HG03442 (cell line): ENCODE measurements around the gene RFX5.
"Not testable (repeated sequence)": the region's sequence is repeated elsewhere in the genome, so short reads cannot be mapped to it uniquely, and the experiment has no call there.

Experiments
- ATAC-seq: cut with Tn5 transposase; IDR thresholded peaks from one replicate; pipeline ENCODE4 v1.9.1; 2021; ENCODE audit warnings: mild to moderate bottlenecking, moderate library complexity; ENCODE audit not compliant: unreplicated experiment

The RFX5 gene

DNA sequence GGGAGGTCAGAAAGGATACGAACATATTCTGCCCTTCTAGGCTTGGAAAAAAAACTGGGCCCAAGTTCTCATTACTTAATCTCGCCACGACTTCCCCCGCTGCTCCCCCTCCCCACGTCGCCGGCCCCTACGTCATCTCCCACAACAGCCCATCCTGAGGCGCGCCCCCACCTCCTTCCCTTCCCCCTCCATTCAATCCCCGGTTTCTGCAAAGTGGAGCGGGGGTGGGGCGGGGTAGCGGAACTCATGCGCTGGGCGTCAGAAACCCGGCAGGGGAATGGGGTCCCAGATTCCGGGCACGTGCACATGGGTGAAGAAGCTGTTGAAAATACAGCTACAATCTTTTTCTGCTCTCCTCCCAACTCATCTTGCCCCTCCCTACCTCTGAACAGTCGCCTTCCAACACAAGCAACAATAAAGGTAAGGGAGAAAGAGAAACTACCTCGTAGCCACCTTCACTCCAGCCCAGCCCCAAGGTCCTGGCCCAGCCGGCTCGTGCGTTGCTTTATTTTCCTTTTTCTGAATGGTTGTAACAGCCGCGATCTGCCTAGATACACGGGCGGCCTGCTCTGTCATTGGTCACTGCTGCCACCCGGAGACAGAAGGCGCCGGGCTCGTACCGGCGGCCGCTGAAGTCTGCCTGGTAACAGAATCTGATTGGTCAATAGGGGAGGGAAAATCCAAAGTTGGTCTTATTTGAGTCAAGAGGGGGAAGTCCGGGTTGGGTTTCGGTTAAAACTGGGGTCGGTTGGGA is at the start of gene RFX5:
Gene RFX5 (minus strand): TSS at position 484 of the 754 bp plus-strand sequence. CDS start 932 bp downstream, outside the sequence.
- ATAC-seq, result peak; percentile 95

DNA sequence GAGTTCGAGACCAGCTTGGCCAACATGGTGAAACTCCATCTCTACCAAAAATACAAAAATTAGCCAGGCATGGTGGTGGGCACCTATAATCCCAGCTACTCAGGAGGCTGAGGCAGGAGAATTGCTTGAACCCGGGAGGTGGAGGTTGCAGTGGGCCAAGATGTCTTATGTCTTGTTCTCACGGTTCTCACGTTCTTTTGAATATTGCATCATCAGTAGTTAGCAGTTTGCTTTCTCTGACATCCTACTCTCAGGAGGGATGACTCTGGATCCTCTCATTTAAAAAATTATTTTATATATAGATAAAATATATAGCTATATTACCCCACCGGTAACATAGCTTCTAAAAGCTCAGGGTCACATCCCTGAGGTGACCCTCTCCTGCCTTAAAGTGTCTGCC is 49.2 kb upstream of the RFX5 start:
- ATAC-seq, result not testable (repeated sequence)

DNA sequence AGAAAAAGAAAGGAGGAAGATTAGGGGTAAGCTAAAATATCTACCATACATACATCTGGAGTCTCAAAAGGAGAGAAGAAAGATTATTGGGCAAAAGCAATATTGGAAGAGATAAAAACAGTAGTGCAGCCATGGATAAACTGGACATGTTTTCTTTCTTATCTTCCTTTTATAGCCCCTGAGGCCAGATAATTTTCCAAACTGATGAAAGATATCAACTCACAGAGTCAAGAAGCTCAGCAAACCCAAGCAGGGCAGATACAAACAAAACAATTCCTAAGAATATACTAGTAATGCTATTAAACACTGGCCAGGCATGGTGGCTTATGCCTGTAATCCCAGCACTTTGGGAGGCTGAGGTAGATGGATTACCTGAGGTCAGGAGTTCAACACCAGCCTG is 46.5 kb upstream of the RFX5 start:
- no peak for ATAC-seq

DNA sequence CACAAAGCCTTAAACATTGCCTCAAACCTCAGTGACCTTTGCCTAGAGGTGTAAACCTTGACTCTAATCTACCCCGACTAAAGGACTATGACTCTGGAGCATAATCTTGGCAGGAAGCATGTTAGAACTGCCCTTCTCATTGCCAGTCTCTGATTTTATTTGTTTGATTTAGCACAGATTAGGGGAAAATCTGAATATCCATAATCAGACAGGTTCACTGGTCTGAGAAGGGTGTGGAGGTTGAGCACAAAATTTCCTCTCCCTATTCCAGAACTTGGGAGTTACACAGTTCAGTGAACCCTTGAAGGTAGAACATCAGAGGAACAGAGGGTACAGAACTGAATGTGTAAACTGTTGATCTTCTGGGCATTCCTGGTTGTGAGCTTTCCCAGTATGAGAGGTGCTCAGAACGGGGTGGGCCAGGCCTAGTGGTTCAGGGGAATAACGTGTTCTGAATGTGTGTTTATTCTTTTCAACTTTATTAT is 44.1 kb upstream of the RFX5 start:
- ATAC-seq, result no peak

DNA sequence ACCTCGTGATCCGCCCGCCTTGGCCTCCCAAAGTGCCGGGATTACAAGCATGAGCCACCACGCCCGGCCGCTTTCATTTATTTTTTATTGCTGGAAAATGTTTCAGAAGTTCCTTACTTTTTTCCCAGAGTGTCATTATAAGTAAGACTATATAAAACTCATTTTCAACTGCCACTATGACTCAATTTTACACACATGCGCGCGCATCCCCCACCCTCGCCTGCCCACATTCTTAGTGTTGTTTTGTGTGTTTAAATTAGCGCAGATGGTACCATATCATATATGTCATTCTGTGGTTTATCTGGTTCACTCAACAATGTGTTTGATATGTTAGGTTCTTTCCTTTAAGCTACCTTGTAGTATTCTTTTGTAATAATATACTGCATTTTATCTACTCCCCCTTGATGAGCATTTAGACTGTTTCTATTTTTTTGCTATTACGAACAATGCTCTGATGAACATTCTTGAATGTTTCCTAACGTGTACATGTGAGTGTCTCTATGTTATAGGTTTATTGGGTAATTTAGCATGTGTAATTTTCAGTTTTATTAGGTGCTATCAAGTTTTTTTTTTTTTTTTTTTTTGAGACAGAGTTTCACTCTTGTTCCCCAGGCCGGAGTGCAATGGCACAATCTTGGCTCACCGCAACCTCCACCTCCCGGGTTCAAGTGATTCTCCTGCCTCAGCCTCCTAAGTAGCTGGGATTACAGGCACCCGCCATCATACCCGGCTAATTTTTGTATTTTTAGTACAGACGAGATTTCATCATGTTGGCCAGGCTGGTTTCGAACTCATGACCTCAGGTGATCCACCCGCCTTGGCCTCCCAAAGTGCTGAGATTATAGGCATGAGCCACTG is 43.4 kb upstream of the RFX5 start:
- ATAC-seq, result not testable (repeated sequence)

DNA sequence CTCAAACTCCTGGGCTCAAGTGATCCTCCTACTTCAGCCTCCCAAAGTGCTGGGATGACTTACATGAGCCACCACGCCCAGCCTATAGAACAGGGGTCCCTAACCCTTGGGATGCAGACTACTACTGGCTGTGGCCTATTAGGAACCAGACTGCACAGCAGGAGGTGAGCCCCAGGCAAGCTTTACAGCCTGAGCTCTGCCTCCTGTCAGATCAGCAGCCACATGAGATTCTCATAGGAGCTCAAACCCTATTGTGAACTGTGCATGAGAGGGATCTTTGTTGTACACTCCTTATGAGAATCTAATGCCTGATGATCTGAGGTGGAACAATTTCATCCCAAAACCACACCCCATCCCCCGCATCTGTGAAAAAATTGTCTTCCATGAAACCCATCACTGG is 39.0 kb upstream of the RFX5 start:
- no peak for ATAC-seq

DNA sequence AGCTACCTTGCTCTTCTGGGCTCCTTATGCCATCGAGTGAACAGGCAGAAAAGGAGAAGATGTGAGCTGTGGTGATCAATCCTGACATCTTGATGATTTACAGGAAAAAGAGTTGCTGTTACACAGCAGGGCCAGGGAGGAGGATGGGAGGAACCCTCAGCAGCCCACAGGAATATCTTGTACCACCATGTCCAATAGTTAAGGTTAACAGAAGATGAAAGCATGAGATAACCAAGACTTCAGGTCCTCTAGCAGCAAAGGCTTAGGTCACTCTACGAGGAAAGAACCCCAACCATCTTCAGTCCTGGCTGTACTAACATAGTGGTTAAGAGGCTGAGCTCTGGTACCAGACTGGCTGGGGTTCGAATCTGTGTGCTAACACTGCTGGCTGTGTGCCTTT is 37.5 kb upstream of the RFX5 start:
- no peak for ATAC-seq

DNA sequence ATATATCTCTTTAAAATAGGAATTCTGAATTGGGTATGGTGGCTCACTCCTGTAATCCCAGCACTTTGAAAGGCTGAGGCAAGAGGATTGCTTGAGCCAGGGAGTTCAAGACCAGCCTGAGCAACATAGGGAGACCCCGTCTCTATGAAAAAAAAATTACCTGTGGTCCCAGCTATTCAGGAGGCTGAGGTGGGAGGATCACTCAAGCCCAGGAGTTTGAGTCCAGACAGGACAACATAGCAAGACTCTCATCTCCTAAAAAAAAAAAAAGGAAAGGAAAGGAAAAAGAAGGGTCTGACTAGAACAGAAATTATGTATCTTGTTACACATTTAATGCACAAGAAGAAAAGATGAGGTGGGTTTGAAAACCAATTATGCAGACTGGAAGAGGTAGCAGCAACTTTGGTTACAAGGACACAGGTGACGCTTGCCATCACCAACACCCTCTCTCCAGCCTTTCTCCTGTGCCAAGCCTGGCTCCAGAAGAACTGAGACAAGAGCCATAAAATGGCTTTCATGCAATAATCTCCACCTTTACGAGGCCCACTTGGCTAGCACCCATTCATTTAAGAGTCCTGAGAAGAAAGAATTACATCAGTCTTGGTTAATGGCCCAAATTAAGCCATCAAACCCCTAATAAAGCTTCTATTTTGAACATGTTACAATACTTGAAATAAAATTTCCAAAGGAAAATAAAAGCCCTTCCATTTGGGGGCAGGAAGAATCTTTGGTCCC is 30.3 kb upstream of the RFX5 start:
- no peak for ATAC-seq

DNA sequence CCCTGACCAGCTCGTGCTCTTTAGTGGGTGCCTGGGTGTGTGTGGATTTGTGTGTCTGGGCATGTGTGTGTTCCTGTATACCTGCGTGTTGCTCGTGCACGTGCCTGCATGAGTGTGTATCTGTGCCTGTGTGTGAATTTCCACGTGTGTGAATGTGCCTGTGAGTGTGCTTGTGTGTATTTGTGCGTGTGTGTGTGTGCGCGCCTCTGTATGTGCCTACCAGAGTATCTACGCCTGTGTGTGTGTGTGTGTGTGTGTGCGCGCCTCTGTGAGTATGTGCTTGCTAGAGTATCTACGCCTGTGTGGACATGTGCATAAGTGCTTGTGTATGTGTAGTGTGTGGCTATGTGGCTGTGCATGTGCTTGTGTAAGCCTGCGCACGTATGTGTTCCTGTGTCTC is 26.1 kb upstream of the RFX5 start:
- ATAC-seq, result no peak

DNA sequence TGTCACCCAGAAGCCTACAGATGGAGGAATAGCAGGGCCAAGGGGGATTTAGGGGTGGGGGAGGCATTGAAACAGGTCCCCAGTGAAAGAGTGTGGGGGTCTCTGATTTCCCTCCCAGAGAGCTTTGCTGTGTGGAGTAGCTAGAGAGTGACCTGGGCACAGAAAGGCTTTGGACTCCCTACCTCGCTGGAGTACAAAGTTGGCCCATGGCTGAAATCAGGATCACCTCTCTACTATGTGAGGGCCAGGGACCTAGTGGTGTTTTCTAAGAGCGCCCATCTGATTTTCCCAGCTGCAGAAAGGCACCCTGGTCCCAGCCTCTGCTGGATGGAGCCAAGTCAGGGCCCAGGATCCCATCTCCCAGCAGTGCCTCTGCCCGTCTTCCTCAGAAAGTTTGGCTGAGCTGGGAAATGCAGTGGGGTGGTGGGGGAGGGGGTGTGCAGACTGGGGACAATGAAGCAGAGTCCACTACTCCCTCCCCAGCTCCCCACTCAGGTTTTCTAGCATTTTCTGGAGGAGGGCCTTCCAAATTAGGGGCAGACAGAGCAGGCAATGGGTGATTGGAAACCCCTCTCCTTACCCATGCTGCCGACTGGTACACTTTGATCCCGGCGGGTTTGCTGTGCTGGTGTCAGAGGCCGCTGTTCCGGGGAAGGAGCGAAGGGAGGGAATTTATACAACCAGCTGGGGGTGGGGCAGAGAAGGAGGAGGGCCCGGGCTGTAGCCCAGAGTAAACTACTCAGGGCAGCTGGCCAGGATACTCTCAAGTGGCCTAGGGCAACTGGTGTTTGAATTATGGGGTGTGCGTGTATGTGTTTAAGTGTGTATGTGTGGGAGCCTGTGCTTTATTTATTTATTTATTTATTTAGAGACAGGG is 25.2 kb upstream of the RFX5 start, which contains the start of gene SELENBP1:
Gene SELENBP1 (minus strand): TSS at position 648 of the 877 bp plus-strand sequence. CDS start 64 bp downstream, at position 584.
- ATAC-seq, result no peak

DNA sequence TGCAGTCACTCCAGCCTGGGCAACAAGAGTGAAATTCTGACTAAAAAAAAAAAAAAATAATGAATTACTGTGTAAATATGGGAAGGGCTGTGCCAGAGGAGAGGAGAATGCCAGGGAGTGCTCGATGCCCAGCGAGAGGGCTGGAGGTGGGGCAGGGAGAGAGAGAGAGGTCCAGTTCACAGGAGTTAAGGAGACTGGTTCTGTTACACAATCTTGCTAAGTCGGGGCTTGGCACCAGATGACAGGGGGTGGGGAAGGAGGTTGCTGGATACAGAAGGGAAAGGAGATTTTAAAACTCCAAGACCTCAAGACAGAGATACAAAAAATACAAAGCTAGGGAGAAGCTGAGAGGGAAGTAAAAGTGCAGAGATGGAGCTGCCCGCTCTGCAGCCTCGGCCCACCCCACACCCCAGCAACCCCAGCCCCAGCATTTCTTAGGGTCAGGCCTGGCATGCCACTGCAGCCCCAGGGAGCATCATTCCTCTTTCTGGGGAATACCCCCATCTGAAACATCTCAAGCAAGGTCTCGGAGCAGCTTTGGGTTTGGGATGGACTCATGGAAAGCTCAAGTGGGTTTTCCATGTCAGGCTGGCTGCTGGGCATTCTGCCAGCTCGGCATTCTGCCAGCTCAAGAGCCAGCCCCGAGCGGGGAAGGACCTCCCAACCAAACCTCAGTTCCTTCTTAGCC is 24.5 kb upstream of the RFX5 start:
- ATAC-seq, result no peak

DNA sequence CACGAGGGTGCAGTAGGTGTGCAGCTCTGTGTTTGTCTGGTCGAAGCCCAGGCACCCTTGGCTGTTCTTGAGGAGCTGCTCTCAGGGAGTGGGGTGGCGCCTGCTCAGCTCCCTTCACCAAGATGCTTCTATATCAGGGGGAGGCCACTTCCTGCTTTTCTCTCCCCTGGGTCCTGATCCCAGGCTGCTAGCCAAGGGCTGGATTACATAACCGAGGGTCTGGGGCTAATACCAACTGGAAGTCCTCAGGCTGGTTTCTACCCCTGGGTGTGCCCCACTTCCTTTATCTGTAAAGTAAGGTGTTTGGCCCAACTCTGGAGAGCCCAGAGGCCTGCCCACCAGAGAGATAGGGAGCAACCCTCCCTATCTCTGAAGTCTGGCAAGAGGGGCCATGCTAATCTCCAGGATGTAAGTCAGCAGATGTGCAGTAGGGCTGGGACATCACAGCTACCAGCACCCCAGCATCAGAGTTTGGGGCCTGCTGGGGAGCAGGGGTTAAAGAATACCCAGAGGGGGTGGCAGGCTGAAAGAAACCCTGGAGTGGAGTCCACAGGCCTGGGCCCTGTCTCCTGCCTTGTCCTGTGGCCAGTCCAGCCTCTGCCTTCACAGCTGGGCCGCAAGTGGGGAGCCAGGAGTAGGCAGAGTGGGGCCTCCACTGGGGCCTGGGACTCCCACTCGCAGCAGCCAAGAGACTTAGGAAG is 23.3 kb upstream of the RFX5 start:
- no peak for ATAC-seq

DNA sequence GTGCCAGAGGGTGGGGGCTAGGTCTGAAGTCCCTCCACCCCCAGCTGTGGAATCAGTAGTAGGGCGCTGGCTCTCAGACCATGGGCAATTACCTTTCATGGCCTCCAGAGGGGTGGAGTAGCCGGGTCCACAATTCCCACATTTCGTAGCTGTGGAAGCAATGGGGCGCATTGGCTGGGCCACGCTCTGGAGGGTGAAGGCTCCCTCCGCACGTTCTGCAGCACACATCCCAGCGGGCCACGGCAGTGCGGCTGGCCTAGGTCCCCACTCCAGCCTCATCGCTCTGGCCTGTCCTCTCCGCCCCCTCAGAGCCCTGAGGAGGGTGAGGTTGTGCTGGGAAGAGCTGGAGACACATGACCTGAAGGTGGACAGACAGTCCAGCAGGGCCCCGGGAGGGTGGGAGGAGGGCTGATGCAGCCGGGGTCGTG is 22.6 kb upstream of the RFX5 start:
- ATAC-seq, result no peak

DNA sequence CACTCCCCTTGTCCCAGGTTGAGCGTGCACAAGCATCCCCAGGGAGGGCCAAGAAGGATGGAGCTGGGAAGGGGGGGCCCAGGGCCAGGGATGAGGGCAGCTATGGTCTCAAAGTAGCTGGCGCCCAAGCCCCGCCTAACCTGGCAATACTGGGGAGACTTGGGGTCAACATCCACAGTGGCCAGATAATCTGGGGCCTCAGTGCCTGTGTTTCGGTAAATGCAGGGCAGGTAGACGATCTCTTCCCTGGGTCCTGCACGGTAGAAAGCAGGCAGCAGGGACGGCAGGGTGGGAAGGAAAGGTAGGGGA is 22.2 kb upstream of the RFX5 start:
- ATAC-seq, result no peak

DNA sequence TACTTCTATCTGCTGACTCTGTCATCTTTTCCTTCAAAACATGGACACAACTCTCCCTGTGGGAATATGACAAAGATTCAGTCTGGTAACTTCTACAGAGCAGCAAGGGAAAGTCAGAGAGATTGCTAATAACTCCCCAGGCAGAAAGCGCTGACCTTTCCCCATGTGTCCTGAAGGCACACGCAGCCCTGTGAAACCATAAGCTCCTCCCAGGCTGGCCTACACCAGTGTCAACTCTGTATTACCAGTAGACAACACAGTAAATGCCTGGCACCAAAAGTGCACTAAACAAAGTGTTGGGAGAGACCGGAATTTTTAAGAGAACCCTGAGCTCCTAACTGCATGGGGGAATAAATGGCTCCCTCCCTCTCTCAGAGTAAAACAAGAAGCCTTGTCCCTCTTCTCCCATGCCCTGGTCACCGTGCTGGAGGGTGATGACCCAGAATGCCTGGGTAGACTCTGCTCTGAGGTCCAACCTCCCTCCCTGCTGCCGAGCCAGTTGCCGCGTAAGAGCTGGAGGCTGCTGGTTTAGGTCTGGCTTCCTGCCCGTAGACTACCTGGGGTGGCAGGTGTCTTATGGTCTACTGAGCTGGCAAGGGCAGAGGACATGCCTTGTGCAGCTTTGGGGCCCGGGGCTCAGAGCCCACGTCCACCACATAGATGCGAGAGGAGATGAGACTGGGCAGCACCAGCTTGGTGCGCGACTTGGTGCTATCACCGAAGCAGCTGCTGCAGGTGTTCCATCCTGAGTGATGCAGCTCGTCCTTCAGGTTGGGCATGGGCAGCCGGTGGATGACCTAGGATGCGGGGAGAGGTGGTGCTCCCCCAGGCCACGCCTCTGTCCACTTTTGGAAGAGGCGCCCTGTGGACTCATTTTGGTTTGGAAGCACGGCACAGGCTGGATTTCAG is 21.6 kb upstream of the RFX5 start:
- ATAC-seq, result no peak

DNA sequence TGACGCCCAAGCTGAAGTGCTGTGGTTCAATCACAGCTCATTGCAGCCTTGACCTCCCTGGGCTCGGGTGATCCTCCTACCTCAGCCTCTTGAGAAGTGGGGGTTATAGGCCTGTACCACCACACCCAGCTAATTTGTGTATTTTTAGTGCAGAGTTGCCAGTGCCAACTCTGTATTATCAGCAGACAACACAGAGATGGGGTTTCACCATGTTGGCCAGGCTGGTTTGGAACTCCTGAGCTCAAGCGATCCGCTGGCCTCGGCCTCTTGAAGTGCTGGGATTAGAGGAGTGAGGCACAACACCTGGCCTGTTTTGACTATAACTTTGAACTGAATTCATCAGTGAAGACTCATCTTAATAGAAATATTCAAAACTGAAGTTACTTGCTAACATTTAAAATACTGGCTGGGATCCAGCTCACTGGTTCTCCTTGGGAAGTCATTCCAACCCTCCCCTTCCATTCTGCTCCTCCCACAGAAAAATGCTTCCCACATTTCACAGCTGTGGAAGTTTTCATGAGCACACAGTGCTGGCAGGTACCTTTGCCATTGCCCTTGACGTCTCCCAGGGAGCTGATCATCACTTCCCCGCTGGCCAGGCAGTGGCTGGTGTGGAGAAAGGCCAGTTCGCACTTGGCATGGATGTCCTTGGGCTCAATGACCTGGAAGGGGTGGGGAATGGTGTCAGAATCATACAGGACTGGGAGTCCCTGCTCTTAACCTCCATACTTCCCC is 20.8 kb upstream of the RFX5 start:
- no peak for ATAC-seq

DNA sequence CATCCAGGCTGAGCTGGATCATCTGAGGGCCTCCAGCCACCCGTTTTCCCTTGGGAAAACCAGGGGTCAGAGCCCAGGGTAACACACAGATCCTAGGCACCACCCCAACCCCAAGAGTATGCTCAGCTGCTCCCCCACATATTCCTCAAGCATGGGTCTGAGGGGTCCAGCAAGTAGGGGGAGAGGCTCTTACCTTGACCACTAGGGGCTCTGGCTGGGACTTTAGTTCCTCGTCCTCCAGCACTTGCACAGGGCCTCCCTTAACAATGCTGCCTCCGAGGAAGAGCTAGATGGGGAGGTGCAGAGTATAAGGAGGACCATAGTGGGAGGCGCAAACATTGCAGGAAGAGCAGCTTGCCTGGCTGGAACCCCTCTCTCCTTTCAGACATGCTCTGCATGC is 17.9 kb upstream of the RFX5 start:
- no peak for ATAC-seq
